Mononuclear cell (primary cell): Measurements from ENCODE around the gene AATK. TPM values are rescaled to one million over a fixed set of nuclear protein-coding genes. Genes with fewer than 3 reads are reported as not detected.
A peak's percentile ranks its signal among the peaks of the same experiment; 100 is the strongest.
"Not testable (repeated sequence)": the region's sequence is repeated elsewhere in the genome, so short reads cannot be mapped to it uniquely, and the experiment has no call there.

ENCODE experiments used
- H3K27me3 ChIP-seq: 2 replicates; pipeline ENCODE4 v1.6.0; 2011; ENCODE audit warnings: low read length, control low read depth; ENCODE audit not compliant: insufficient read depth
- H3K4me1 ChIP-seq: 2 replicates; pipeline ENCODE4 v1.5.1; 2011; ENCODE audit warnings: mild to moderate bottlenecking, low read length, control low read depth; ENCODE audit not compliant: insufficient read depth
- H3K4me3 ChIP-seq: 2 replicates; pipeline ENCODE4 v1.5.1; 2011; ENCODE audit warnings: mild to moderate bottlenecking, low read length, moderate library complexity
- H3K9me3 ChIP-seq: 2 replicates; pipeline ENCODE4 v1.5.1; 2011; ENCODE audit warnings: low read depth, mild to moderate bottlenecking, control low read depth, low read length
- total RNA-seq: library from RNA; depleted of rRNA; stranded (reverse); fragments of >200 nt; gene quantifications from one replicate; pipeline ENCODE4 v1.2.3, GENCODE V29; 2012

AATK gene
- total RNA-seq, 1 donor, result 2.0 TPM

- Histone ChIP-seq H3K4me1 (peaks cover 51% of the 10 kb centered on the region), H3K27me3 (no peaks in the 10 kb centered on the region), H3K9me3 (no peaks in the 10 kb centered on the region), H3K4me3 (no peak overlapping the region)
These were observed 13.7 kb downstream of the AATK start for GRCh38 chr17:81152288-81152828.

GRCh38 chr17:81151278-81151677 lies 14.7 kb downstream of the AATK start:
- Histone ChIP-seq H3K27me3 (no peaks in the 10 kb centered on the region), H3K4me1 (peaks cover 51% of the 10 kb centered on the region), H3K9me3 (no peaks in the 10 kb centered on the region), H3K4me3 (peak overlapping the region; percentile 8)

- H3K4me3 ChIP-seq, result peak overlapping the region; percentile 36
- no peaks in the 10 kb centered on the region for H3K27me3 ChIP-seq
- no peaks in the 10 kb centered on the region for H3K9me3 ChIP-seq
- peaks cover 51% of the 10 kb centered on the region for H3K4me1 ChIP-seq
These were observed 15.5 kb downstream of the AATK start for GRCh38 chr17:81150377-81151077.

- no peaks in the 10 kb centered on the region for H3K27me3 ChIP-seq
- peaks cover 47% of the 10 kb centered on the region for H3K4me1 ChIP-seq
- no peaks in the 10 kb centered on the region for H3K9me3 ChIP-seq
- no peak overlapping the region for H3K4me3 ChIP-seq
These were observed 17.0 kb downstream of the AATK start for GRCh38 chr17:81148986-81149533.

- H3K9me3 ChIP-seq, result no peaks in the 10 kb centered on the region
- H3K4me3 ChIP-seq, result no peak overlapping the region
- H3K27me3 ChIP-seq, result no peaks in the 10 kb centered on the region
- H3K4me1 ChIP-seq, result peaks cover 47% of the 10 kb centered on the region
These were observed 17.4 kb downstream of the AATK start for GRCh38 chr17:81148571-81148970.

GRCh38 chr17:81147701-81148100 lies 18.3 kb downstream of the AATK start:
- no peaks in the 10 kb centered on the region for H3K9me3 ChIP-seq
- H3K27me3 ChIP-seq, result no peaks in the 10 kb centered on the region
- peaks cover 45% of the 10 kb centered on the region for H3K4me1 ChIP-seq

GRCh38 chr17:81146208-81146607 lies 19.8 kb downstream of the AATK start:
- H3K27me3 ChIP-seq, H3K4me3 ChIP-seq, H3K9me3 ChIP-seq: not testable (repeated sequence)
- peaks cover 30% of the 10 kb centered on the region for H3K4me1 ChIP-seq

More at GRCh38 chr17:81147701-81148100, 18.3 kb downstream of the AATK start:
- no peak overlapping the region for H3K4me3 ChIP-seq

GRCh38 chr17:81144423-81144781 lies 21.6 kb downstream of the AATK start:
- H3K9me3 ChIP-seq, result no peaks in the 10 kb centered on the region
- no peaks in the 10 kb centered on the region for H3K27me3 ChIP-seq
- peaks cover 13% of the 10 kb centered on the region for H3K4me1 ChIP-seq
- no peak overlapping the region for H3K4me3 ChIP-seq

GRCh38 chr17:81143717-81144422 lies 22.2 kb downstream of the AATK start:
- Histone ChIP-seq H3K27me3 (no peaks in the 10 kb centered on the region), H3K4me3 (no peak overlapping the region), H3K9me3 (no peaks in the 10 kb centered on the region), H3K4me1 (peaks cover 8% of the 10 kb centered on the region)

GRCh38 chr17:81143200-81143527 lies 22.9 kb downstream of the AATK start:
- Histone ChIP-seq H3K4me3 (no peak overlapping the region), H3K27me3 (no peaks in the 10 kb centered on the region), H3K9me3 (no peaks in the 10 kb centered on the region), H3K4me1 (peaks cover 5% of the 10 kb centered on the region)

GRCh38 chr17:81142301-81143199 lies 23.5 kb downstream of the AATK start:
- Histone ChIP-seq H3K27me3 (no peaks in the 10 kb centered on the region), H3K4me3 (no peak overlapping the region), H3K4me1 (peaks cover 5% of the 10 kb centered on the region), H3K9me3 (no peaks in the 10 kb centered on the region)

GRCh38 chr17:81140695-81141094 lies 25.3 kb downstream of the AATK start:
- Histone ChIP-seq H3K4me3 (no peak overlapping the region), H3K9me3 (no peaks in the 10 kb centered on the region), H3K4me1 (peaks cover 5% of the 10 kb centered on the region), H3K27me3 (no peaks in the 10 kb centered on the region)

GRCh38 chr17:81140018-81140417 lies 26.0 kb downstream of the AATK start:
- Histone ChIP-seq H3K4me1 (peaks cover 5% of the 10 kb centered on the region), H3K27me3 (no peaks in the 10 kb centered on the region), H3K9me3 (no peaks in the 10 kb centered on the region), H3K4me3 (no peak overlapping the region)

- no peaks in the 10 kb centered on the region for H3K27me3 ChIP-seq
- no peaks in the 10 kb centered on the region for H3K9me3 ChIP-seq
- H3K4me1 ChIP-seq, result peaks cover 5% of the 10 kb centered on the region
- H3K4me3 ChIP-seq, result no peak overlapping the region
These were observed 26.6 kb downstream of the AATK start for GRCh38 chr17:81139428-81139827.

- no peak overlapping the region for H3K4me3 ChIP-seq
- H3K27me3 ChIP-seq, result no peaks in the 10 kb centered on the region
- peaks cover 5% of the 10 kb centered on the region for H3K4me1 ChIP-seq
- no peaks in the 10 kb centered on the region for H3K9me3 ChIP-seq
These were observed 27.5 kb downstream of the AATK start for GRCh38 chr17:81138500-81138899.
